Measurements from ENCODE around the gene APOBEC3B.

GRCh38 chr22:38986629-38987028 is 4.5 kb downstream of the APOBEC3B start:
- TF ChIP-seq CTCF (IDR thresholded peaks at IDR 0.05; ENCODE audit: extremely low read depth in 1 of 2, insufficient read depth in 1 of 2, low read depth in 1 of 2, low read length in 2 of 2), result no peak
- TF ChIP-seq POLR2AphosphoS5 (IDR thresholded peaks at IDR 0.05; ENCODE audit: insufficient read depth, low read depth, low read length), result no peak
- TF ChIP-seq POLR2A (IDR thresholded peaks at IDR 0.05; ENCODE audit: low read depth, low read length), result no peak
- TF ChIP-seq GATA2 (IDR thresholded peaks at IDR 0.05; ENCODE audit: insufficient read depth, insufficient read length, low read depth, low read length), result no peak
- TF ChIP-seq MYC (IDR thresholded peaks at IDR 0.05; ENCODE audit: low read depth, low read length), result no peak
- TF ChIP-seq EZH2 (IDR thresholded peaks at IDR 0.05; ENCODE audit: borderline replicate concordance, low read depth, low read length, severe bottlenecking), result no peak
- no peak for TF ChIP-seq MAX (IDR thresholded peaks at IDR 0.05; ENCODE audit: insufficient read depth, insufficient read length)
- TF ChIP-seq JUN (IDR thresholded peaks at IDR 0.05; ENCODE audit: borderline replicate concordance, insufficient read depth, insufficient read length, low read depth), result no peak
- TF ChIP-seq FOS (IDR thresholded peaks at IDR 0.05; ENCODE audit: borderline replicate concordance, insufficient read depth, low read length), result no peak
